Activated T-helper 2 cell treated with anti-CD3 and anti-CD28 coated beads, Interferon-gamma antibody, Interleukin-2, Interleukin-4, amounts not matched to agents 10 μg/mL and 5 μg/mL and 100 μg/mL, durations not matched to agents 14 hours and 24 hours and 36 hours (primary cell): ENCODE measurements around the gene WAC. TPM values are rescaled to one million over a fixed set of nuclear protein-coding genes. Genes with fewer than 3 reads are reported as not detected.

Source experiments
- DNase-seq: peaks from one replicate; pipeline ENCODE4 v3.0.0; 2021; ENCODE audit warnings: low spot score
- H3K27ac Mint-ChIP-seq: one replicate; pipeline ENCODE4 v1.8.0; 2021; ENCODE audit warnings: mixed read lengths
- H3K27me3 Mint-ChIP-seq: one replicate; pipeline ENCODE4 v1.8.0; 2021; ENCODE audit warnings: low read depth, mixed read lengths
- H3K36me3 Mint-ChIP-seq: one replicate; pipeline ENCODE4 v1.8.0; 2021; ENCODE audit warnings: low read depth, mixed read lengths
- H3K4me1 Mint-ChIP-seq: one replicate; pipeline ENCODE4 v1.8.0; 2021; ENCODE audit warnings: low read depth, mixed read lengths
- H3K4me3 Mint-ChIP-seq: one replicate; pipeline ENCODE4 v1.8.0; 2021; ENCODE audit warnings: low read depth, mild to moderate bottlenecking, moderate library complexity, mixed read lengths
- H3K9me3 Mint-ChIP-seq: one replicate; pipeline ENCODE4 v1.8.0; 2021; ENCODE audit warnings: mixed read lengths
- intact Hi-C: fragments of 100-400 bp; cut with micrococcal nuclease; formaldehyde crosslinking; loops from one replicate; pipeline ENCODE4 v1.15.1; 2023
- total RNA-seq: library from RNA; stranded (reverse); gene quantifications from 2 replicates; pipeline ENCODE4 v1.2.3, GENCODE V29; 2022

Gene WAC
- total RNA-seq, 1 donor from 2014 or later = 126 TPM

- DNase-seq = no peak
- intact Hi-C loops = no loop called here
- Mint-ChIP-seq H3K27me3 (no peaks in the 10 kb centered on the region), H3K36me3 (peaks cover 77% of the 10 kb centered on the region), H3K4me1 (peaks cover 36% of the 10 kb centered on the region), H3K9me3 (no peaks in the 10 kb centered on the region), H3K27ac (peak overlapping the region; percentile 40), H3K4me3 (no peak overlapping the region)
Measured at GRCh38 chr10:28540145-28540544, 7.2 kb downstream of the WAC start.

GRCh38 chr10:28541717-28542365, 8.9 kb downstream of the WAC start:
- Mint-ChIP-seq H3K9me3 (no peaks in the 10 kb centered on the region), H3K4me1 (peaks cover 32% of the 10 kb centered on the region), H3K36me3 (peaks cover 68% of the 10 kb centered on the region), H3K4me3 (no peak overlapping the region), H3K27me3 (no peaks in the 10 kb centered on the region), H3K27ac (peak overlapping the region; percentile 9)
- intact Hi-C loops = no loop called here
- DNase-seq = no peak

- Mint-ChIP-seq H3K9me3 (no peaks in the 10 kb centered on the region), H3K27ac (no peak overlapping the region), H3K27me3 (no peaks in the 10 kb centered on the region), H3K4me1 (peaks cover 26% of the 10 kb centered on the region), H3K4me3 (no peak overlapping the region), H3K36me3 (peaks cover 59% of the 10 kb centered on the region)
- no peak for DNase-seq
- intact Hi-C loops = no loop called here
Measured at GRCh38 chr10:28542728-28543127, 9.8 kb downstream of the WAC start.

GRCh38 chr10:28544058-28544457, 11.1 kb downstream of the WAC start:
- H3K27ac Mint-ChIP-seq = no peak overlapping the region
- intact Hi-C loops = no loop called here
- H3K27me3 Mint-ChIP-seq = no peaks in the 10 kb centered on the region
- H3K4me3 Mint-ChIP-seq = no peak overlapping the region
- peaks cover 30% of the 10 kb centered on the region for H3K4me1 Mint-ChIP-seq
- DNase-seq = no peak
- peaks cover 60% of the 10 kb centered on the region for H3K36me3 Mint-ChIP-seq
- no peaks in the 10 kb centered on the region for H3K9me3 Mint-ChIP-seq

GRCh38 chr10:28545967-28546644, 13.2 kb downstream of the WAC start:
- peaks cover 67% of the 10 kb centered on the region for H3K36me3 Mint-ChIP-seq

GRCh38 chr10:28548781-28549498, 16.0 kb downstream of the WAC start:
- intact Hi-C loops = no loop called here
- Mint-ChIP-seq H3K9me3 (no peaks in the 10 kb centered on the region), H3K4me3 (no peak overlapping the region), H3K4me1 (peaks cover 49% of the 10 kb centered on the region), H3K27ac (peak overlapping the region; percentile 43), H3K27me3 (no peaks in the 10 kb centered on the region), H3K36me3 (peaks cover 63% of the 10 kb centered on the region)
- no peak for DNase-seq

More at GRCh38 chr10:28545967-28546644, 13.2 kb downstream of the WAC start:
- H3K27me3 Mint-ChIP-seq = no peaks in the 10 kb centered on the region
- no peaks in the 10 kb centered on the region for H3K9me3 Mint-ChIP-seq
- H3K27ac Mint-ChIP-seq = peak overlapping the region; percentile 42
- intact Hi-C loops = no loop called here
- no peak overlapping the region for H3K4me3 Mint-ChIP-seq
- DNase-seq = no peak
- H3K4me1 Mint-ChIP-seq = peaks cover 46% of the 10 kb centered on the region

GRCh38 chr10:28551086-28551485, 18.2 kb downstream of the WAC start:
- Mint-ChIP-seq H3K27me3 (no peaks in the 10 kb centered on the region), H3K4me1 (peaks cover 55% of the 10 kb centered on the region), H3K9me3 (no peaks in the 10 kb centered on the region), H3K27ac (no peak overlapping the region), H3K36me3 (peaks cover 75% of the 10 kb centered on the region), H3K4me3 (no peak overlapping the region)
- no peak for DNase-seq
- intact Hi-C loops = loop anchor here (2.0 kb wide), 1 partner anchor 18 kb away; no protein-coding TSS in a partner anchor

GRCh38 chr10:28552775-28553174, 19.9 kb downstream of the WAC start:
- no peak for DNase-seq
- Mint-ChIP-seq H3K4me3 (no peak overlapping the region), H3K4me1 (peaks cover 55% of the 10 kb centered on the region), H3K36me3 (peaks cover 88% of the 10 kb centered on the region), H3K9me3 (no peaks in the 10 kb centered on the region), H3K27me3 (no peaks in the 10 kb centered on the region), H3K27ac (no peak overlapping the region)
- intact Hi-C loops = no loop called here

- H3K9me3 Mint-ChIP-seq = no peaks in the 10 kb centered on the region
- DNase-seq = no peak
- no peak overlapping the region for H3K27ac Mint-ChIP-seq
- intact Hi-C loops = no loop called here
- H3K4me3 Mint-ChIP-seq = no peak overlapping the region
- peaks cover 90% of the 10 kb centered on the region for H3K36me3 Mint-ChIP-seq
- no peaks in the 10 kb centered on the region for H3K27me3 Mint-ChIP-seq
- H3K4me1 Mint-ChIP-seq = peaks cover 52% of the 10 kb centered on the region
Measured at GRCh38 chr10:28554009-28554408, 21.1 kb downstream of the WAC start.

- DNase-seq = no peak
- intact Hi-C loops = no loop called here
- no peak overlapping the region for H3K4me3 Mint-ChIP-seq
- no peaks in the 10 kb centered on the region for H3K9me3 Mint-ChIP-seq
- no peaks in the 10 kb centered on the region for H3K27me3 Mint-ChIP-seq
- peaks cover 90% of the 10 kb centered on the region for H3K36me3 Mint-ChIP-seq
- peaks cover 49% of the 10 kb centered on the region for H3K4me1 Mint-ChIP-seq
- peak overlapping the region; percentile 45 for H3K27ac Mint-ChIP-seq
Measured at GRCh38 chr10:28554952-28555351, 22.0 kb downstream of the WAC start.

- H3K4me3 Mint-ChIP-seq = no peak overlapping the region
- intact Hi-C loops = no loop called here
- no peak overlapping the region for H3K27ac Mint-ChIP-seq
- H3K4me1 Mint-ChIP-seq = peaks cover 48% of the 10 kb centered on the region
- DNase-seq = no peak
- peaks cover 90% of the 10 kb centered on the region for H3K36me3 Mint-ChIP-seq
- no peaks in the 10 kb centered on the region for H3K9me3 Mint-ChIP-seq
- no peaks in the 10 kb centered on the region for H3K27me3 Mint-ChIP-seq
Measured at GRCh38 chr10:28555358-28555757, 22.4 kb downstream of the WAC start.

GRCh38 chr10:28556142-28556541, 23.2 kb downstream of the WAC start:
- H3K4me1 Mint-ChIP-seq = peaks cover 45% of the 10 kb centered on the region
- H3K27ac Mint-ChIP-seq = no peak overlapping the region
- no peaks in the 10 kb centered on the region for H3K27me3 Mint-ChIP-seq

GRCh38 chr10:28558186-28558585, 25.3 kb downstream of the WAC start:
- DNase-seq = no peak
- Mint-ChIP-seq H3K9me3 (no peaks in the 10 kb centered on the region), H3K36me3 (peaks cover 89% of the 10 kb centered on the region), H3K4me3 (no peak overlapping the region), H3K4me1 (peaks cover 35% of the 10 kb centered on the region), H3K27ac (no peak overlapping the region), H3K27me3 (no peaks in the 10 kb centered on the region)
- intact Hi-C loops = no loop called here

More at GRCh38 chr10:28556142-28556541, 23.2 kb downstream of the WAC start:
- H3K9me3 Mint-ChIP-seq = no peaks in the 10 kb centered on the region
- intact Hi-C loops = no loop called here
- peaks cover 90% of the 10 kb centered on the region for H3K36me3 Mint-ChIP-seq
- DNase-seq = no peak
- H3K4me3 Mint-ChIP-seq = no peak overlapping the region
